Upper lobe of right lung (tissue), 1 donor: Measurements from ENCODE around the gene CTR9. TPM values are rescaled to one million over a fixed set of nuclear protein-coding genes. Genes with fewer than 3 reads are reported as not detected.
A peak's percentile ranks its signal among the peaks of the same experiment; 100 is the strongest.

Experiments used
- ATAC-seq: fragments of 200-7000 bp; cut with Tn5 transposase; one replicate; pipeline ENCODE4 v1.9.1; 2020; ENCODE audit warnings: mild to moderate bottlenecking, moderate library complexity
- DNase-seq: peaks from one replicate; pipeline ENCODE4 v3.0.0-alpha.2; 2020
- H3K27ac ChIP-seq: fragments of 200-600 bp; one replicate; pipeline ENCODE4 v1.8.0; 2022
- H3K27me3 ChIP-seq: fragments of 200-600 bp; one replicate; pipeline ENCODE4 v1.8.0; 2022; ENCODE audit warnings: mild to moderate bottlenecking
- H3K36me3 ChIP-seq: fragments of 200-600 bp; one replicate; pipeline ENCODE4 v1.8.0; 2022
- H3K4me1 ChIP-seq: fragments of 200-600 bp; one replicate; pipeline ENCODE4 v1.8.0; 2022
- H3K4me3 ChIP-seq: fragments of 200-600 bp; one replicate; pipeline ENCODE4 v1.8.0; 2022; ENCODE audit warnings: mild to moderate bottlenecking
- H3K9me3 ChIP-seq: fragments of 200-600 bp; one replicate; pipeline ENCODE4 v1.8.0; 2022
- CTCF ChIP-seq: fragments of 200-600 bp; IDR thresholded peaks from one replicate; pipeline ENCODE4 v1.8.0; 2022; ENCODE audit warnings: antibody characterized with exemption
- intact Hi-C: fragments of 100-400 bp; cut with DNase I; formaldehyde crosslinking; loops from one replicate; pipeline ENCODE4 v1.11.0; 2022
- total RNA-seq: library from RNA; stranded (reverse); fragmentation: NEBNext Ultra II Directional; extraction: Animal tissue kit (Norgen Biotek cat#: 25700); gene quantifications from one replicate; pipeline ENCODE4 v1.2.1, GENCODE V29; 2021
- donor health status: DM: no; HTN: yes; CAD: no; lungs with severe emphysema.

Gene CTR9
- total RNA-seq, 1 donor from 2014 or later, result 31.3 TPM

- H3K4me1 ChIP-seq, result no peaks in the 10 kb centered on the region
- ATAC-seq (peak; percentile 74), DNase-seq (no peak)
- H3K4me3 ChIP-seq, result no peak overlapping the region
- no peaks in the 10 kb centered on the region for H3K9me3 ChIP-seq
- H3K36me3 ChIP-seq, result peaks cover 8% of the 10 kb centered on the region
- intact Hi-C loops, result no loop called here
- H3K27ac ChIP-seq, result peak overlapping the region; percentile 64
- TF ChIP-seq CTCF, result no peak
- H3K27me3 ChIP-seq, result no peaks in the 10 kb centered on the region
Observed at GRCh38 chr11:10777806-10778205, 26.8 kb downstream of the CTR9 start.

GRCh38 chr11:10778217-10778970 is 27.3 kb downstream of the CTR9 start:
- Histone ChIP-seq H3K4me1 (no peaks in the 10 kb centered on the region), H3K27ac (peak overlapping the region; percentile 64), H3K36me3 (peaks cover 8% of the 10 kb centered on the region), H3K4me3 (no peak overlapping the region), H3K9me3 (no peaks in the 10 kb centered on the region), H3K27me3 (no peaks in the 10 kb centered on the region)
- DNase-seq (no peak), ATAC-seq (no peak)
- TF ChIP-seq CTCF, result no peak
- intact Hi-C loops, result no loop called here

- H3K36me3 ChIP-seq, result peaks cover 8% of the 10 kb centered on the region
- no peaks in the 10 kb centered on the region for H3K4me1 ChIP-seq
- no peak for ATAC-seq
- no peak overlapping the region for H3K4me3 ChIP-seq
- peak overlapping the region; percentile 30 for H3K27ac ChIP-seq
- H3K9me3 ChIP-seq, result no peaks in the 10 kb centered on the region
- no peaks in the 10 kb centered on the region for H3K27me3 ChIP-seq
- TF ChIP-seq CTCF, result no peak
- no peak for DNase-seq
- intact Hi-C loops, result no loop called here
Observed at GRCh38 chr11:10779086-10779485, 28.0 kb downstream of the CTR9 start.

- Histone ChIP-seq H3K4me3 (no peak overlapping the region), H3K27ac (no peak overlapping the region), H3K4me1 (no peaks in the 10 kb centered on the region), H3K27me3 (no peaks in the 10 kb centered on the region), H3K36me3 (peaks cover 8% of the 10 kb centered on the region), H3K9me3 (no peaks in the 10 kb centered on the region)
- intact Hi-C loops, result no loop called here
- ATAC-seq (no peak), DNase-seq (no peak)
- TF ChIP-seq CTCF, result no peak
Observed at GRCh38 chr11:10780040-10780439, 29.0 kb downstream of the CTR9 start.

- Histone ChIP-seq H3K27ac (no peak overlapping the region), H3K27me3 (no peaks in the 10 kb centered on the region), H3K4me1 (no peaks in the 10 kb centered on the region), H3K4me3 (no peak overlapping the region), H3K36me3 (peaks cover 8% of the 10 kb centered on the region), H3K9me3 (no peaks in the 10 kb centered on the region)
- no peak for TF ChIP-seq CTCF
- DNase-seq (no peak), ATAC-seq (no peak)
- intact Hi-C loops, result no loop called here
Observed at GRCh38 chr11:10784232-10785145, 33.4 kb downstream of the CTR9 start.
